ENCODE measurements around the gene CNKSR1. TPM values are rescaled to one million over a fixed set of nuclear protein-coding genes. Genes with fewer than 3 reads are reported as not detected.

The CNKSR1 gene
- total RNA-seq, 6 experiments from 2014 or later = 0.72 to 1.4 (median 1.1) TPM

GRCh38 chr1:26233903-26234643 lies 56.8 kb downstream of the CNKSR1 start, which contains the start of gene CEP85:
TSS of gene CEP85 (plus strand) at chr1:26234200. CDS start at chr1:26239784, 5,584 bp downstream.
- ATAC-seq (peak; percentile 95 to 96 (median 96)), DNase-seq (peak; percentile 99)
- no peaks in the 10 kb centered on the region for H3K9me3 ChIP-seq
- peaks cover 0 to 4% (median 0%) of the 10 kb centered on the region in 4 donors for H3K36me3 ChIP-seq
- 0% methylated on average over 16 of the region's 73 CpGs for WGBS (ENCODE audit: insufficient coverage, low coverage, low lambda C conversion rate, missing lambda C conversion rate)
- peaks cover 0 to 16% (median 3%) of the 10 kb centered on the region in 4 donors for H3K4me1 ChIP-seq
- no peaks in the 10 kb centered on the region for H3K27me3 ChIP-seq
- peak within 1 kb of the TSS; percentile 58 to 80 (median 70) for H3K27ac ChIP-seq
- intact Hi-C loops (cut with DNase I) = no loop called here
- H3K4me3 ChIP-seq = peak within 1 kb of the TSS; percentile 57 to 72 (median 69)
- TF ChIP-seq POLR2A (IDR thresholded peaks at IDR 0.05) = peak; percentile 95
- TF ChIP-seq, protein P1, sequence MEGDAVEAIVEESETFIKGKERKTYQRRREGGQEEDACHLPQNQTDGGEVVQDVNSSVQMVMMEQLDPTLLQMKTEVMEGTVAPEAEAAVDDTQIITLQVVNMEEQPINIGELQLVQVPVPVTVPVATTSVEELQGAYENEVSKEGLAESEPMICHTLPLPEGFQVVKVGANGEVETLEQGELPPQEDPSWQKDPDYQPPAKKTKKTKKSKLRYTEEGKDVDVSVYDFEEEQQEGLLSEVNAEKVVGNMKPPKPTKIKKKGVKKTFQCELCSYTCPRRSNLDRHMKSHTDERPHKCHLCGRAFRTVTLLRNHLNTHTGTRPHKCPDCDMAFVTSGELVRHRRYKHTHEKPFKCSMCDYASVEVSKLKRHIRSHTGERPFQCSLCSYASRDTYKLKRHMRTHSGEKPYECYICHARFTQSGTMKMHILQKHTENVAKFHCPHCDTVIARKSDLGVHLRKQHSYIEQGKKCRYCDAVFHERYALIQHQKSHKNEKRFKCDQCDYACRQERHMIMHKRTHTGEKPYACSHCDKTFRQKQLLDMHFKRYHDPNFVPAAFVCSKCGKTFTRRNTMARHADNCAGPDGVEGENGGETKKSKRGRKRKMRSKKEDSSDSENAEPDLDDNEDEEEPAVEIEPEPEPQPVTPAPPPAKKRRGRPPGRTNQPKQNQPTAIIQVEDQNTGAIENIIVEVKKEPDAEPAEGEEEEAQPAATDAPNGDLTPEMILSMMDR (IDR thresholded peaks at IDR 0.05) = peak; percentile 81 to 91 (median 89)

DNA sequence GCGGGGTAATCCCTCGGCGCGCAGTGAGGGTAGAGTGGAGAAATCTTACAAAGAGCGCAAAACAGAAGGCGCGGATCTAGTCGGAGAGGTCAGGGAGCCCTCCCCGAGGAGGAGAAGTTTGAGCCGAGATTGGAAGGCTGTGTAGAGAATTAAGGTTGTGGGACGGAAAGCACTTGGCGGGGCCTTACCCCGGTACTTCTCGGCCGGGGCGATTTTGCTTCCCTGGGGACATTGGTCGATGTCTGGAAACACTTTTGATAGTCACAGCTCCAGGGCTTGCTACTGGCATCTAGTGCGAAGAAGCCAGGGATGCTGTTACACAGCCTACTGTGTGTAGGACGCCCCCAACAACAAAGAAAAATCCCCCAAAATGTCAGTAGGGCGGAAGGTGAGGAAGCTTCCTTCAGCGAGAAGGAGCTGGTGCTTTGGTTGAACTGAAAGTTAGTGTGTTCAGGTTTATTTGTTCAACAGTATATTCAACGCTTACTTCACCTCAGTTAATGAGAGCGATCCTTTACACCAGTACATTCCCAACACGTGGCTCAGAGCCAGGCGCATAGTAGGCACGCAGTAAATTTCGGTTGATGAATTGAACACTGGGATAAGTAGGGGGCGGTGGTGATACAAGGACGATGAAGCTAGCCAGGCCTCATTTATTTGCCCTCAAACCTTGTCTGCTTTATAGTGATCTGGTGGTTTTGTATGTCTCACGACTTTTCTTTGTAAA lies 57.5 kb downstream of the CNKSR1 start:
- Histone ChIP-seq H3K27me3 (no peaks in the 10 kb centered on the region), H3K4me3 (peak overlapping the region; percentile 57 to 72 (median 69)), H3K9me3 (no peaks in the 10 kb centered on the region), H3K4me1 (peaks cover 0 to 16% (median 3%) of the 10 kb centered on the region in 4 donors), H3K27ac (peak overlapping the region; percentile 58 to 80 (median 70)), H3K36me3 (no peaks in the 10 kb centered on the region)
- ATAC-seq (peak in 2 of 4 donors; percentile 1 to 2), DNase-seq (no peak)
- 2% methylated on average over 23 of the region's 30 CpGs for WGBS (ENCODE audit: insufficient coverage, low coverage, low lambda C conversion rate, missing lambda C conversion rate)
- intact Hi-C loops (cut with DNase I) = no loop called here
- TF ChIP-seq, protein P1 (IDR thresholded peaks at IDR 0.05) = no peak
- no peak for TF ChIP-seq POLR2A (IDR thresholded peaks at IDR 0.05)

DNA sequence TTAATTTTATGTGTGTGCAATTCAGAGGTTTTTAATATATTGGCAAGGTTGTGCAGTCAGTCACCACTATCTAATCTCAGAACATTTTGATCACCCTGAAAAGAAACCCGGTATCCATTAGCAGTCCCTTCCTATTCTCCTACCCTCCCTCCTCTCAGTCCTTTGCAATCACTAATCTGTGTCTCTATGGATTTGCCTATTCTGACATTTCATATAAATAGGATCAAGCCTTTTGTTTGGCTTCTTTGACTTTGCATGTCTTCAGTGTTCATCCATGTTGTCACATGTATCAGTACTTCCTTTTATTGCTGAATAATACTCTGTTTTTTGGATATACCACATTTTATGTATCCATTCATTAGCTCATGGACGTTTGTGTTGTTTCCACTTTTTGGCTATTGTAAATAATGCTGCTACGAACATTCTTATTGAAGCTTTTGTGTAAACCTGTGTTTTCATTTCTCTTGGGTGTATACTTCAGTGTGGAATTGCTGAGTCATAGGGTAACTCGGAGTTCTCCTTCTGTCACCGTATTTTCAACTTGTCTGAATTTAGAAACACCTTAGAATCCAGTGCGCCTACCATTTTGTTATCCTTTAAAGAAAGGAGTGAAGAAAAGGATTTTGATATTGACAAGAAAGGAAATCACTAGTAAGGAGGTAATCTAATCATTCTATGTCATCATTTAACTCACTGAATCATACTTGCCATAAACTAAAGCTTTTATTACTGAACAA lies 60.1 kb downstream of the CNKSR1 start:
- WGBS (ENCODE audit: insufficient coverage, low coverage, low lambda C conversion rate, missing lambda C conversion rate) = 56% methylated on average over 6 of the region's 6 CpGs
- intact Hi-C loops (cut with DNase I) = no loop called here

More for the DNA sequence above, 60.1 kb downstream of the CNKSR1 start:
- Histone ChIP-seq H3K9me3 (no peaks in the 10 kb centered on the region), H3K36me3 (no peaks in the 10 kb centered on the region), H3K27me3 (no peaks in the 10 kb centered on the region), H3K4me1 (peaks cover 0 to 16% (median 3%) of the 10 kb centered on the region in 4 donors), H3K4me3 (no peak overlapping the region), H3K27ac (peak overlapping the region in 1 of 3 donors; percentile 26)
- no peak for ATAC-seq
- TF ChIP-seq, protein P1 (IDR thresholded peaks at IDR 0.05) = no peak
- no peak for TF ChIP-seq POLR2A (IDR thresholded peaks at IDR 0.05)
- DNase-seq = no peak

Other genes with a start within 250 kb of the CNKSR1 start
- gene PAFAH2, start 179.4 kb upstream of the CNKSR1 start, total RNA-seq = 10 to 100 TPM; 13.2 to 25.2 (median 18.6) TPM
- gene EXTL1, start 155.7 kb upstream of the CNKSR1 start, total RNA-seq = under 1 TPM in 2 of 6 experiments, not detected in 4; 0.06 to 0.19 TPM
- gene SLC30A2, start 131.4 kb upstream of the CNKSR1 start, total RNA-seq = under 1 TPM in 5 of 6 experiments, not detected in 1; 0.07 to 0.31 (median 0.22) TPM
- gene TRIM63, start 109.9 kb upstream of the CNKSR1 start, total RNA-seq = 1 to 10 TPM in 1 of 6 experiments, under 1 TPM in 2, not detected in 3; 0.18 to 3.5 (median 0.49) TPM
- 1 to 10 TPM; 3.8 to 7.5 (median 5.1) TPM for gene PDIK1L, start 65.7 kb upstream of the CNKSR1 start, total RNA-seq
- under 1 TPM; 0.22 to 0.53 (median 0.34) TPM for gene FAM110D, start 18.4 kb upstream of the CNKSR1 start, total RNA-seq
- gene C1orf232, start 8.5 kb upstream of the CNKSR1 start, total RNA-seq = not detected
- 10 to 100 TPM; 16.8 to 39.6 (median 20.7) TPM for gene ZNF593, start 7.6 kb upstream of the CNKSR1 start, total RNA-seq
- gene ZNF593OS, start 5.7 kb upstream of the CNKSR1 start, total RNA-seq = not detected
- not detected for gene CATSPER4, start 13.1 kb downstream of the CNKSR1 start, total RNA-seq
- gene CEP85, start 56.7 kb downstream of the CNKSR1 start, total RNA-seq = 1 to 10 TPM; 5.2 to 7.8 (median 5.8) TPM
- gene SH3BGRL3, start 102.6 kb downstream of the CNKSR1 start, total RNA-seq = 10 to 100 TPM; 26.3 to 61.8 (median 34.9) TPM
- gene UBXN11, start 129.1 kb downstream of the CNKSR1 start, total RNA-seq = 10 to 100 TPM in 1 of 6 experiments, 1 to 10 TPM in 5; 4.3 to 11.3 (median 7.0) TPM
- 10 to 100 TPM in 2 of 6 experiments, 1 to 10 TPM in 4; 2.8 to 17.6 (median 8.5) TPM for gene CD52, start 140.5 kb downstream of the CNKSR1 start, total RNA-seq
- gene CRYBG2, start 176.6 kb downstream of the CNKSR1 start, total RNA-seq = 1 to 10 TPM in 2 of 6 experiments, under 1 TPM in 1, not detected in 3; 0.81 to 1.9 (median 1.7) TPM
- under 1 TPM in 1 of 6 experiments, not detected in 5; 0.19 TPM for gene ZNF683, start 195.3 kb downstream of the CNKSR1 start, total RNA-seq
- under 1 TPM in 1 of 6 experiments, not detected in 5; 0.09 TPM for gene LIN28A, start 233.3 kb downstream of the CNKSR1 start, total RNA-seq